Measurements from ENCODE around the gene MAP2K5. TPM values are rescaled to one million over a fixed set of nuclear protein-coding genes. Genes with fewer than 3 reads are reported as not detected.

Gene MAP2K5
- total RNA-seq, 1 experiment from 2014 or later = 15.0 TPM

DNA sequence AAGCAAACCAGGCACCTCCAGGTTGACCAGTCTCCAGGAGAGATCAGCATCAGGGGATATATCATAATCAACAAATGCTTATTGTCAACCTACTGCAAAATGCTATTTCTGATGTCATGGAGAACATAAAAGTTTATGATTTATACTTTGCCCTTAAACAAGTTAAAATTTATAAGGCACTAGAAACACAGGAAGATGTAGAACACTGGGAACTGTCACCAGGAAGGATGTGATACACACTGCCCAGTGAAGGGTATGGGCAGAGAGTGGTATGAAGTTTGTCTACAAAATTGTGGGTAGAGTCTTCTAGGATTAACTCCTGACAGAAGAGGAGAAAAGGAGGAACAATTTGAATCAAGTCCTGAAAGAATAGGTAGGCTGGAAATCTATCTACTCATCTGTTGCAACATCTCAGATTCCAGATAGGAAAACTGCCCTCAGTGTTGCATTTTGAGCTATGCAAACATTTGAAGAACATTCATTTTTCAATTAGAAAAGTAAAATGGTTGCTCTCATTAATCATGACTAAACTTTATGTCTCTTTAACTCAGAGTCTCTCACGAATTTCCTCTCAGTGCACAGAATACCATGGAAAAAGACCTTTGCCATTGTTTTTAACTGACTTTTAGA, 176.9 kb downstream of the MAP2K5 start:
- no peaks in the 10 kb centered on the region for H3K27me3 ChIP-seq (ENCODE audit: insufficient read depth, low read length)
- H3K36me3 Mint-ChIP-seq (ENCODE audit: insufficient read depth in 1 of 3, low read depth in 3 of 3) = no peaks in the 10 kb centered on the region
- no peaks in the 10 kb centered on the region for H3K9me3 ChIP-seq (ENCODE audit: control insufficient read depth, low read depth, low read length)
- no peak overlapping the region for H4K5ac ChIP-seq (ENCODE audit: insufficient read length, low read depth, low read length)
- no peak overlapping the region for H3K9ac ChIP-seq (ENCODE audit: extremely low read depth, insufficient read length, low read length)
- H3K27me3 Mint-ChIP-seq (ENCODE audit: low read depth) = no peaks in the 10 kb centered on the region
- no peak overlapping the region for H2BK20ac ChIP-seq (ENCODE audit: low read depth, low read length, poor library complexity, severe bottlenecking)
- H3K23ac ChIP-seq (ENCODE audit: insufficient read length, low read depth, low read length) = no peak overlapping the region
- H4K91ac ChIP-seq (ENCODE audit: insufficient read length, low read depth, low read length) = no peak overlapping the region
- H3K4ac ChIP-seq (ENCODE audit: low read depth, low read length) = no peak overlapping the region
- no peaks in the 10 kb centered on the region for H3K79me1 ChIP-seq (ENCODE audit: insufficient read depth, low read depth, low read length, poor library complexity, severe bottlenecking)
- no peaks in the 10 kb centered on the region for H3K9me3 Mint-ChIP-seq
- no peaks in the 10 kb centered on the region for H3K23me2 ChIP-seq (ENCODE audit: insufficient read length, low read depth, low read length, poor library complexity, severe bottlenecking)
- H4K8ac ChIP-seq (replicated peaks; ENCODE audit: insufficient read length, low read depth, low read length) = no peak overlapping the region
- H3K4me2 ChIP-seq (ENCODE audit: insufficient read depth, insufficient read length, low read length) = no peak overlapping the region
- WGBS (ENCODE audit: extremely low coverage, insufficient read length, low lambda C conversion rate) = no CpG with 5 or more reads among the region's 1 CpG
- H3K27ac Mint-ChIP-seq = no peak overlapping the region
- H2BK120ac ChIP-seq (ENCODE audit: low read depth, low read length, poor library complexity, severe bottlenecking) = no peak overlapping the region
- H2BK12ac ChIP-seq (ENCODE audit: insufficient read length, low read depth, low read length) = no peak overlapping the region
- no peak overlapping the region for H2BK15ac ChIP-seq (ENCODE audit: low read depth, low read length)
- no peak overlapping the region for H3K4me3 Mint-ChIP-seq
- no peaks in the 10 kb centered on the region for H3K79me2 ChIP-seq (ENCODE audit: insufficient read depth, low read length)
- no peaks in the 10 kb centered on the region for H4K20me1 ChIP-seq (ENCODE audit: control insufficient read depth, insufficient read depth, insufficient read length)
- H3T11ph ChIP-seq (ENCODE audit: low read length) = no peak overlapping the region
- H3K4me1 ChIP-seq (ENCODE audit: insufficient read depth, low read length) = no peaks in the 10 kb centered on the region
- H3K27ac ChIP-seq (ENCODE audit: insufficient read length, low read depth, low read length) = no peak overlapping the region
- H3K18ac ChIP-seq (ENCODE audit: insufficient read length, low read depth, low read length) = no peak overlapping the region
- H2BK5ac ChIP-seq (ENCODE audit: insufficient read length, low read length) = no peak overlapping the region
- no peak overlapping the region for H3K14ac ChIP-seq (ENCODE audit: insufficient read depth, low read length)
- no peak for DNase-seq
- H3K4me1 Mint-ChIP-seq = no peaks in the 10 kb centered on the region
- TF ChIP-seq, protein P1, sequence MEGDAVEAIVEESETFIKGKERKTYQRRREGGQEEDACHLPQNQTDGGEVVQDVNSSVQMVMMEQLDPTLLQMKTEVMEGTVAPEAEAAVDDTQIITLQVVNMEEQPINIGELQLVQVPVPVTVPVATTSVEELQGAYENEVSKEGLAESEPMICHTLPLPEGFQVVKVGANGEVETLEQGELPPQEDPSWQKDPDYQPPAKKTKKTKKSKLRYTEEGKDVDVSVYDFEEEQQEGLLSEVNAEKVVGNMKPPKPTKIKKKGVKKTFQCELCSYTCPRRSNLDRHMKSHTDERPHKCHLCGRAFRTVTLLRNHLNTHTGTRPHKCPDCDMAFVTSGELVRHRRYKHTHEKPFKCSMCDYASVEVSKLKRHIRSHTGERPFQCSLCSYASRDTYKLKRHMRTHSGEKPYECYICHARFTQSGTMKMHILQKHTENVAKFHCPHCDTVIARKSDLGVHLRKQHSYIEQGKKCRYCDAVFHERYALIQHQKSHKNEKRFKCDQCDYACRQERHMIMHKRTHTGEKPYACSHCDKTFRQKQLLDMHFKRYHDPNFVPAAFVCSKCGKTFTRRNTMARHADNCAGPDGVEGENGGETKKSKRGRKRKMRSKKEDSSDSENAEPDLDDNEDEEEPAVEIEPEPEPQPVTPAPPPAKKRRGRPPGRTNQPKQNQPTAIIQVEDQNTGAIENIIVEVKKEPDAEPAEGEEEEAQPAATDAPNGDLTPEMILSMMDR (conservative IDR thresholded peaks at IDR 0.05) = no peak
- H2AK5ac ChIP-seq (ENCODE audit: insufficient read length, low read length) = no peak overlapping the region
- H2AFZ ChIP-seq (ENCODE audit: low read length) = no peak overlapping the region
- H3K56ac ChIP-seq (ENCODE audit: insufficient read length, low read depth, low read length) = no peak overlapping the region
